ENCODE data around the gene COMMD4.

Gene COMMD4

DNA sequence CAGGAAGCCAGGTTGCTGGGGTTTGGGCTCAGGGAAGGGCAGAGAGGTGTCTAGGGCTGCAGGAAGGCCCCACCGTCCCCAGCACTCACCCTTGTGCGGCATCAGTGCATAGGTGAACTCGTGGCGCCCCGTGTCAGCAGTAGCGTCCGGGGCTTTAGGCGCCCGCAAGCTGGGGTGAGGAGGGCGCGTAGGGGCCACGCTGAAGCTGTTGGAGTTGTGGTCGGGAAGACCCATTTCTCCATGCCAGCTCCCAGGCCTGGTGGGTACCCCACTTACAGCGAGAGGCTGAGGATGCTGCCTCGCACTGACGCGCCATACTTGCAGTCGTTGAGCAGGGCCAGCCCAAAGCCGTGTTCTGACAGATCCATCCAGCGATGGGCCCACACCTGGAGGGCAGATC is 20.7 kb downstream of the COMMD4 start:
- no peak for DNase-seq (ENCODE audit: low read depth)

GRCh38 chr15:75357976-75358673 is 22.3 kb downstream of the COMMD4 start:
- no peak for DNase-seq (ENCODE audit: low read depth)

DNA sequence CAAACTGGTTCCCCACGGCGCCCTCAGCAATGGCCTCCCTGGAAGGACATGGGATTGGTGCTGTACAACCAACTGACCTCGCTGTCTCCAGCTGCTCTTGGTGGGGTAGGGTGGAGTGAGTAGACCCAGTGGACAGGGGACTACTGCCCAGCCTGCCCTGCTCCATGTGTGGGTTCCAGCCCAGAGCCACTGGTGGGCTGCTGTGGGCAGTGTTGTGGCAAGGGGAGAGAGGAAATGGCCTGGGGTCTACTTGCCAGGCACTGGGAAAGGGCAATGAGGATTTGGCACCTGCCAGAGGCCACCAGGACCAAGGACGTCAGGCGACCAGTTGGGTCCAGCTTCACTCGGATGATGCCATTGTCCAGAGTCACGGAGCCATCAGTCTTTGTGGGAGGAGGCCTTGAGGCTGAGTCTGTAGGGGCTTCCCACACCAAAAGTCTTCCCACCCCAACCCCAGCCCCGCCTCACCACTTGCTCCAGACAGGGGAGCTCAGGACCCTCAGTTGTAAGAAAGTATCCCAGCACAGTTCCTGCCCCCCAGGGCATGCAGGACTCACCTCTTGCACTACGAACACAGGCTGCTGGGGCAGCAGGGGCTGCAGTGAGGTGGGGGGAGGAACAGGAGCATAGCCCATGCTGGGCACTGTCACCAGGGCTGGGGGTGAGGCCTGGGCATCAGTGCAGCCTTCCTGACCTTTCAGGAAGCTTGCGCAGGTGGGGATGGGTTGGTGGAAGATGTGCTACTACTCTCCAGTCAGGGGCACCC is 23.1 kb downstream of the COMMD4 start:
- DNase-seq (ENCODE audit: low read depth): no peak

- no peak for DNase-seq (ENCODE audit: low read depth)
Measured at GRCh38 chr15:75359537-75360250, 23.8 kb downstream of the COMMD4 start.

- no peak for DNase-seq (ENCODE audit: low read depth)
Measured at GRCh38 chr15:75360391-75360790, 24.5 kb downstream of the COMMD4 start.

- no peak for DNase-seq (ENCODE audit: low read depth)
Measured at GRCh38 chr15:75360856-75361255, 25.0 kb downstream of the COMMD4 start.

GRCh38 chr15:75361361-75361988 is 25.6 kb downstream of the COMMD4 start:
- DNase-seq (ENCODE audit: low read depth): no peak

GRCh38 chr15:75361989-75362641 is 26.3 kb downstream of the COMMD4 start:
- no peak for DNase-seq (ENCODE audit: low read depth)

DNA sequence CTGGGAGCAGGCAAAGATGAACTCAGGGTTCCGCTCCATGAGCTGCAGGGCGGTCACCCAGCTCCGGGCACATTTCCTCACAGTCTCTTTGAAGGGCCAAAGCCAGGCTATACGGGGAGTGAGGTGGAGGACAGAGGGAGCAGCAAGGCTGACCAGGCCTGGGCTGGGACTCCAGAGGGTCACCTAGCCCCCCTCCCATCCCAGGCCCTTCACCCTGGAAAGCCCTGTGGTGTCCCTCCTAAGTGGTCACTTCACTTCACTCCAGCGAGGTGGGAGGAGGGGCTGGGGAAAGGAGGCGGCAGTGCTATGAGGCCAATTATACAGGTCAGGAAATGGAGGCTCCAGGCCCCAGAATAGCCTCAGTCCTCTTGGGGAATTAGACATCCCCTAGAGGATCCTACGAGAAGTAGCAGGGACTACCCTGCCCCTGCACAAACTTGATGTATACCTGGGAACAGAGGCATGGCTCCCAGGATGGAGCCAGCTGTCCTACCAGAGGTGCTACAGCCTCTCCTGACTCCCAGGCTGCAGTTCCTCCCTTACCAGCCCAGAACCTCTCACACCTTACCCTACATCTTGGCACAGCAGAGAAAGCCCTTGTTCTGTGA is 26.9 kb downstream of the COMMD4 start:
- no peak for DNase-seq (ENCODE audit: low read depth)

DNA sequence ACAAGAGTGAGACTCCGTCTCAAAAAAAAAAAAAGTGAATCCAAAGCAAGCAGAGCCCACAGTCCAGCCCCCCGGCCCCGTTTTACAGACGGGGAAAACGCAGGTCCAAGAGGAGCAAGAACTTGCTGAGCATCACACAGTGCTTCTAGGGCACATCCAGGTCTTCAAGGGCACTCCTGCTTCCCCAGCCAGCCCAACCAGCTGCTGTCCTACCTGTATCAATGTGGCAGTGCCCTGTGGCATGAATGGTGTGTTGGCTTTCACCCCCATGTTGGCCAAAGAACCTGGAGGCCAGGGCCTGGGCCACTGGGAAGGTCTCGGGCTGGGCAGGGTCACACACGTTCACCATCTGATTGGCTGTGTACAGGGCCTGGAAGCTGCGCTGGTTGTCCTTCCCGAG is 27.9 kb downstream of the COMMD4 start:
- no peak for DNase-seq (ENCODE audit: low read depth)

GRCh38 chr15:75364881-75365280 is 29.0 kb downstream of the COMMD4 start:
- no peak for DNase-seq (ENCODE audit: low read depth)

DNA sequence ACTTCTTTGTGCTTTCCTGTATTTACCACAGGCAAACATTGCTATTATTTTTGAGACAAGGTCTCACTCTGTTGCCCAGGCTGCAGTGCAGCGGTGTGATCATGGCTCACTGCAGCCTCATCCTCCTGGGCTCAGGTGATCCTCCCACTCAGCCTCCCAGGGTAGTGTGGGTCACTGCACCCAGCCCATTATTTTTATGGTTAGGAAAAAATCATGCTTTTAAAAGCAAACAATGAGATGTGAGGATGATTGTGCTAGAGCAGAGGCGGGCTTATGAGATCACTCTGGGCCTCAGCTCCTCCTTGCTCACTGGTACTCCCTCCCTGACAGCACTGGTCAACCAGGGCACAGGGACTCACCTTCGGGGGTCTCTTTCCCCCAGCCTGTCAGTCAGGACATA is 30.3 kb downstream of the COMMD4 start:
- no peak for DNase-seq (ENCODE audit: low read depth)

DNA sequence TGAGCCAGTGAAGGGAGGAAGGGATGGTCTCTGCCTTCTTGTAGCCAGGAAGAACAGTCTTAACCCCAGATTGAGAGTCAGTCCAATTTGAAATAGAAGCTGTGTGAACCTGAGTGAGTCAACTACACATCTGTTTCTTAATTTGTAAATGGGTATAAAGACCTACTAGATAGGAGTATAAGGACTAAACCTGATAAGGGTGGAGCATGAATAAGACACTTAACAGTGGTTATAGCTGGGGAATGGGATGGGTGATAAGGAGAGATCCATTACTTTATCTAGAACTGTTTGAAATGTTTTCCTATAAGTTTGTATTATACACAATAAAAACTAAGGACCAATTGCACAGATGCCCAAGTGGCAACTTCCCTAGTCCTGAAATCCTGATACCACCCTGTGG is 31.1 kb downstream of the COMMD4 start:
- no peak for DNase-seq (ENCODE audit: low read depth)

DNA sequence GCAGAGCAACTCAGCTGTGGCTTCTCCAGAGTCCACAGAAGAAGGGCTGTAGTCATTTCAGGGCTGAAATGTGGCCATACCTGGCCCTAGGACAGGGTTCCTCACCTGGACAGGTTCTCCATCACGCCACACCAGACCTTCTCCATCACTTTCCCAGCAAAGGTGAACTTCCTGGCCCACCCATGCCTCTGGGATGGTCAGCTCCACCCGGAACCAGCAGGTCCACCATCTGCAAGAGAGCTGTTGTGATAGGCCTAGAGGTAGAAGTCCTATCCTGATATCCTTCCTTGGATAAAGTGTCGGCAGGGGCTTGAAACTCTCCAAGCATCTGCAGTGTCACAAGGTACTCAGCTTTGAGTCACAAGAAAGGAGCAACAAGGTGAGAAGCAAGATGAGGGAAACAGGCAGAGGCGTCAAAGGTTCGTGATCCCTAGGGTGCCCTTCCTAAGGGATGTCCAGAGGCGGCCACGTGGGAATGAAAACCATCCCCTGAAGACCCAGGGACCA is 31.6 kb downstream of the COMMD4 start:
- DNase-seq (ENCODE audit: low read depth): no peak

DNA sequence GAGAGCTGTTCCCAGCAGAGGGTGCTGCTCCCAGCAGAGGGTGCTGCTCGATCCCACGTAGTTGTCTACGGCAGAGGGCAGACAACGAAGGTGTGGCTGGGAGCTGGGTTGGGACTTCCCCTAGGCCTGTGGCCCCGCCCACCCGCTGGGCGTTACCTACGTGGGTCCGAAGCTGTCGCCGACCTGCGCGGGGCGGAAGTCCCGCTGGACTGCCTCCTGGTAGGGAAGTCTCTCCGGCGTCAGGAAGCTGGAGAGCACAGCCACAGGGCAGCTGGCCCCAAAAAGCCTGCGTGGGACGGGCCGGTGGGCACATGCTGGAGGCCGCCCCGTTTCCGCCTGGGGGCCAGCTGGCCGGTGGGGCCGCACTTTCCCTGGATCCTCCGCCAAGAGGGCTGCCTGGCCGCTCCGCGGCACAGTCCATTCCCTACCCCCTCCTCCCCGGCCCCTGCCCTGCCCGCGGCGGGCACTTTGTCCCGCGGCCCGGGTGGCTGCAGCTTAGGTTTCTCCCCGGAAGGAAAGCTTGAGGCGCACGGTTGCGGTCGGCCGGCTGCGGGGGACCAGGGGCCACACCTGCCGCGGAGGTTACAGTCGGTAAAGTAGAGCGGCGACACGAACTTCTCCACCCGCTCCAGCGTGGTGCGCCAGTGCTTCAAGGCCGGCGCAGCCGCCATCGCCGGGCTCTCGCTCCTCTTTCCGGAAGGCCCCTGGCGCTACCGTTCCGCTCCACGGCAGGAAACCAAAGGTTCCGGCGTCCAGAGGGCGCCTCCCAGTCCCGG is 32.2 kb downstream of the COMMD4 start, which contains the start of gene MAN2C1:
MAN2C1 (minus strand) TSS at position 695 of the 776 bp plus-strand sequence; CDS start at position 671, 24 bp downstream.
- DNase-seq (ENCODE audit: low read depth): peak; percentile 84

GRCh38 chr15:75368689-75369239 is 32.9 kb downstream of the COMMD4 start:
- no peak for DNase-seq (ENCODE audit: low read depth)

DNA sequence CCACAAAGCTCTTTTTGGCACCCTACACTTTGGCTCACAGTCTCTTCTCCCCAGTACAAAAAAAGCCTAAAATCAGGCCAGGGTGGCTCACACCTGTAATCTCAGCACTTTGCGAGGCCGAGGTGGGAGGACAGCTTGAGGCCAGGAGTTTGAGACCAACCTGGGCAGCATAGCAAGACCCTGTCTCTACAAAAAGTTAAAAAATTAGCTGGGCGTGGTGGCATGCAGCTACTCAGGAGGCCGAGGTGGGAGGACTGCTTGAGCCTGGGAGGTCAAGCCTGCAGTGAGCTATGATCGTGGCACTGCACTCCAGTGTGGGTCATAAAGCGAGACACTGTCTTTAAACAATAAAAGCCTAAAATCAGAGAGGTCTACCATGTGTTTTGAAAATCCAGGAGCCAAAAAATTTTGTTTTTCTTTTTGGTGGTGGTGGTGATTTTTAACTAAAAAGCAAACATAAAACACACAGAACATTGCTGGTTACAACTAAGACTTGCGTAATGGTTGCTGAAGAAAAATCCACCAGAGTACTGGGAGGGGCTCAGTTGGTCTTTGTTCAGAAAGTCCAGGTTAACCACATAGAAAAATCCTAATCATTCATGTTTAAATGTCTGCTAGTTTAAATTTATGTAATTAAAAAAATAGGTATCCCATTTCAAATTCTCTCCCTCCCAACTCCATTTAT is 34.2 kb downstream of the COMMD4 start:
- DNase-seq (ENCODE audit: low read depth): no peak

GRCh38 chr15:75371486-75371885 is 35.6 kb downstream of the COMMD4 start:
- no peak for DNase-seq (ENCODE audit: low read depth)

DNA sequence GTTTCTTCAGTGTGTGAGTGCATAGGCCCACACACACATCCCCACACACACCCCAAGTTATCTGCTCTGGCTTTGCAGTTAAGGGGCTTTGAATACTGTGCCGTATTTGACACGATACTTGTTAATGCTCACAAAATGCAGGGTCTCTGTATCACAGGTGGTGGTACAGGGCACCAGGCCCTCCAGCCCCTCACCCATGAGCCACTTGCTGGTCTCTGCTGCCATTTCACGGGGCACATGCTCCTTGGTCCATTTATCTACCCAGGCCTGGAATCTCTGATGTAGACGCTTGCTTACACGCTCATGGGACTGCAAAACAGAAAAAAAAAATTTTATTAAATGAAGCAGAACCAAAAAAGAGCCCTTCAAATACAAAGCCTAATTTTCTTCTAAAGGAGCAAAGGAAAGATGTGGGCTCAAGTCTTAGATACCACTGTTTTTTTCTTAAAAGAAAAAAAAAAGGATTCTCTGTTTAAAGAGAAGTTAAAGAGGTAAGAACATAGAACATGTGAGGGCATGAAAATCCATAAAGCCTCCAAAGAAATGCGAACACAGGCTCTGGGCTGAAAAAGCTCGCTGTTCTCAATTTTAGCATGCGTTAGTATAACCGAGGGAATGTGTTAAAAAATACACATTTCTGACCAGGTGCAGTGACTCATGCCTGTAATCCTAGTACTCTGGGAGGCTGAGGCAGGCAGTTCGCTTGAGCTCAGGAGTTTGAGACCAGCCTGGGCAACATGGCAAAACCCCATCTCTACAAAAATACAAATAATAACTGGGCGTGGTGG is 36.2 kb downstream of the COMMD4 start:
- DNase-seq (ENCODE audit: low read depth): no peak
